Breast epithelium (tissue), 4 donors: Measurements from ENCODE around the gene FADS2. TPM values are rescaled to one million over a fixed set of nuclear protein-coding genes. Genes with fewer than 3 reads are reported as not detected.

Experiments
- DNase-seq, 2 donors: peaks; one replicate each; pipeline ENCODE4 v3.0.0-alpha.2; 2019; ENCODE audit warnings: low spot score in 2 of 2
- H3K27ac ChIP-seq, 2 donors: fragments of 200-600 bp; sonication (generic) in 1 of 2; one replicate each; pipeline ENCODE4 v1.5.1; 2016 to 2019; ENCODE audit warnings: mild to moderate bottlenecking in 1 of 2
- H3K27me3 ChIP-seq, 2 donors: fragments of 200-600 bp; sonication (generic) in 1 of 2; one replicate each; pipeline versions ENCODE4 v1.5.1 to v1.6.0; 2017 to 2019; ENCODE audit warnings: control low read depth in 1 of 2, mild to moderate bottlenecking in 1 of 2
- H3K36me3 ChIP-seq: fragments of 200-600 bp; one replicate; pipeline ENCODE4 v1.5.1; 2019
- H3K4me1 ChIP-seq, 2 donors: fragments of 200-600 bp; sonication (generic); one replicate each; pipeline ENCODE4 v1.5.1; 2016 to 2019; ENCODE audit warnings: control low read depth in 1 of 2
- H3K4me3 ChIP-seq, 3 donors: fragments of 200-600 bp; sonication (generic); 1 replicate in 2 of 3; 2 replicates in 1 of 3; pipeline ENCODE4 v1.5.1; 2016 to 2019; ENCODE audit warnings: mild to moderate bottlenecking in 3 of 3, moderate library complexity in 2 of 3
- H3K9me3 ChIP-seq, 2 donors: fragments of 200-600 bp; sonication (generic) in 1 of 2; one replicate each; pipeline ENCODE4 v1.5.1; 2016 to 2019; ENCODE audit warnings: control low read depth in 1 of 2
- POLR2A ChIP-seq: fragments of 450-650 bp; IDR thresholded peaks from one replicate; pipeline ENCODE4 v1.6.1; 2016; ENCODE audit warnings: antibody characterized with exemption, mild to moderate bottlenecking, moderate library complexity
- POLR2AphosphoS5 ChIP-seq, 3 donors: sonication (generic); formaldehyde crosslinking; IDR thresholded peaks; one replicate each; pipeline ENCODE4 v1.6.1; 2017; ENCODE audit warnings: antibody characterized with exemption in 3 of 3
- intact Hi-C: fragments of 100-400 bp; cut with DNase I; formaldehyde crosslinking; loops from one replicate; pipeline ENCODE4 v1.15.1; 2023; ENCODE audit warnings: low total_unique reads
- total RNA-seq, 3 donors: library from RNA; depleted of rRNA; stranded (reverse); fragments of >200 nt; gene quantifications; one replicate each; pipeline ENCODE4 v1.1.0, GENCODE V29; 2016
- TF ChIP-seq, protein P1 (sequence below), 3 donors: fragments of 450-650 bp; IDR thresholded peaks; one replicate each; pipeline ENCODE4 v1.5.1; 2016 to 2017; ENCODE audit warnings: antibody characterized with exemption in 3 of 3, mild to moderate bottlenecking in 3 of 3, moderate library complexity in 3 of 3

FADS2 gene
- total RNA-seq, 3 donors from 2014 or later: 5.6 to 35.8 (median 7.5) TPM

DNA sequence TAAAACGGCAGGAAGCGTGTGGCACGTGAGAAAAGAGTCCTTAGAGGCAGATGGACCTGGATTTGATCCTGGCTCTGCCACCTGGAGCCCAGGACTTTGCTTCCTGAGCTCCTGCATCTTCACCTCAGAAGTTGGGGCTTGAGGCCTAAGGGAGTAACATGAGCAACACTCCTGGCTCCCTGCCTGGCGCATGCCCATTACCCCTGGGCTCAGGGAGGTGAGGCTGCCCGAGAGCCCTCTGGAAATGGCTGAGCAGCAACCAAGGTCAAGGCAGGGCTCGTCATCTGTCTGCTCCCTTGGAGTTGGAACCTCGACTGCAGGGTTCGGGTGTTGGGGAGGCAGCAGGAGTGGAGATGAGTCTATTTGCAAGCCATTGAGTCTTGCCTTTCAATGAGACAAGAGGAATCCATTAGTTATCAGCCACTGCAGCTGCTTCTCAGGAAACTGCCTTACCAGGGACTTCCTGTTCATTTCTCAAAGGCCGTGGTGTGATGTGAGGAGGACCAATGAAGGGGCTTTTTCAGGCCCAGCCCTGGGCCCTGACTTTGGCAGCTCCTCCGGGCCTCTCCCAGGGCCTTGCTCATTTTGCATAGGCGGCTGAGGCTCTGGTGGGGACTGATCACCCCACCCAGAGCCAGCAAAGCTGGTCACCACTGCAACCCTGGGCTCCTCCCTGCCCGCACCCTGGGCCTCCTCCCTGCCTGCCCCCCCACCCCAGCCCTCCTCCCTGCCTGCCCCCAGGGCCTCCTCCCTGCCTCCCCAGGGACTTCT lies 6.4 kb downstream of the FADS2 start:
- TF ChIP-seq POLR2AphosphoS5 (IDR thresholded peaks at IDR 0.05): no peak
- TF ChIP-seq, protein P1, sequence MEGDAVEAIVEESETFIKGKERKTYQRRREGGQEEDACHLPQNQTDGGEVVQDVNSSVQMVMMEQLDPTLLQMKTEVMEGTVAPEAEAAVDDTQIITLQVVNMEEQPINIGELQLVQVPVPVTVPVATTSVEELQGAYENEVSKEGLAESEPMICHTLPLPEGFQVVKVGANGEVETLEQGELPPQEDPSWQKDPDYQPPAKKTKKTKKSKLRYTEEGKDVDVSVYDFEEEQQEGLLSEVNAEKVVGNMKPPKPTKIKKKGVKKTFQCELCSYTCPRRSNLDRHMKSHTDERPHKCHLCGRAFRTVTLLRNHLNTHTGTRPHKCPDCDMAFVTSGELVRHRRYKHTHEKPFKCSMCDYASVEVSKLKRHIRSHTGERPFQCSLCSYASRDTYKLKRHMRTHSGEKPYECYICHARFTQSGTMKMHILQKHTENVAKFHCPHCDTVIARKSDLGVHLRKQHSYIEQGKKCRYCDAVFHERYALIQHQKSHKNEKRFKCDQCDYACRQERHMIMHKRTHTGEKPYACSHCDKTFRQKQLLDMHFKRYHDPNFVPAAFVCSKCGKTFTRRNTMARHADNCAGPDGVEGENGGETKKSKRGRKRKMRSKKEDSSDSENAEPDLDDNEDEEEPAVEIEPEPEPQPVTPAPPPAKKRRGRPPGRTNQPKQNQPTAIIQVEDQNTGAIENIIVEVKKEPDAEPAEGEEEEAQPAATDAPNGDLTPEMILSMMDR (IDR thresholded peaks at IDR 0.05): no peak
- no peak for TF ChIP-seq POLR2A
- Histone ChIP-seq H3K9me3 (no peaks in the 10 kb centered on the region), H3K27ac (peak overlapping the region in 1 of 2 donors; percentile 52), H3K27me3 (no peaks in the 10 kb centered on the region), H3K4me3 (no peak overlapping the region), H3K4me1 (no peaks in the 10 kb centered on the region), H3K36me3 (no peaks in the 10 kb centered on the region)
- intact Hi-C loops: no loop called here
- DNase-seq: no peak

DNA sequence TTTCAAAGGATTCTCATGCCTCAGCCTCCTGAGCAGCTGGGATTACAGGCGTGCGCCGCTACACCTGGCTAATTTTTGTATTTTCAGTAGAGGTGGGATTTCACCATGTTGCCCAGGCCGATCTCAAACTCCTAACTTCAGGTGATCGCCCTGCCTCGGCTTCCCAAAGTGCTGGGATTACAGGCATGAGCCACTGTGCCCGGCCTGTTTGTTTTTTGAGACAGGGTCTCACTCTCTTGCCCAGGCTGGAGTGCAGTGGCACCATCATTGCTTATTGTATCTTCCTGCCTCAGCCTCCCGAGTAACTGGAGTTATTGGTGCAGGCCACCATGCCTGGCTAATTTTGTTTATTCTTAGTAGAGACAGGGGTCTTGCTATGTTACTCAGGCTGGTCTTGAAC lies 8.1 kb downstream of the FADS2 start:
- intact Hi-C loops: no loop called here
- no peaks in the 10 kb centered on the region for H3K36me3 ChIP-seq
- no peak overlapping the region for H3K4me3 ChIP-seq
- H3K4me1 ChIP-seq: no peaks in the 10 kb centered on the region
- H3K9me3 ChIP-seq: no peaks in the 10 kb centered on the region
- TF ChIP-seq, protein P1 (IDR thresholded peaks at IDR 0.05): no peak
- TF ChIP-seq POLR2AphosphoS5 (IDR thresholded peaks at IDR 0.05) (no peak), POLR2A (no peak)
- no peaks in the 10 kb centered on the region for H3K27me3 ChIP-seq
- H3K27ac ChIP-seq: no peak overlapping the region
- DNase-seq: no peak

DNA sequence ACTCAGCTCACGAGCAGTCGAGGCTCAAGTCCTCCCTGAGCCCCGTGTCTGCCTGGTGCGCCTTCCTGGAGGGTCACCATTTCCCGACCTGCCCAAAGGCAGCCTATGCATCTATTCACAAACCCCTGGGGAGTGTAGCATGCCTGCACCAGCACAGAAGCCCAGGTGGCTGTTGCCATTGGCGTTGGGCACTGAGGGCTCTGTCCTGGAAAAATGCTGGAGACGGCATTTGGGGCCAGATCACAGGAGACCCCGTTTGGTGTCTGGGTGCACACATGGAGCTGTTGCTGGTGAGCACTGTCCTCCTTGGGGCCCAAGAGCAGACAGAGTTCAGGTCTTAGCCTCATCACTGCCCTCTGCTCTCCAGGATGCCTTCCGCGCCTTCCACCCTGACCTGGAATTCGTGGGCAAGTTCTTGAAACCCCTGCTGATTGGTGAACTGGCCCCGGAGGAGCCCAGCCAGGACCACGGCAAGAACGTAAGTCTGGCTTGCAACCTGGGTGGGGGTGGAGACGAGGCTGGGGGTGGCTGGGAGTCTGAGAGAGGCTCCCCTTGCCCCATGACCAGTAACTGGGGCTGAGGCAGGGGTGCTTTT lies 9.4 kb downstream of the FADS2 start:
- TF ChIP-seq, protein P1 (IDR thresholded peaks at IDR 0.05): no peak
- TF ChIP-seq POLR2A (no peak), POLR2AphosphoS5 (IDR thresholded peaks at IDR 0.05) (no peak)
- Histone ChIP-seq H3K27me3 (no peaks in the 10 kb centered on the region), H3K4me1 (no peaks in the 10 kb centered on the region), H3K4me3 (no peak overlapping the region), H3K9me3 (no peaks in the 10 kb centered on the region), H3K36me3 (no peaks in the 10 kb centered on the region), H3K27ac (no peak overlapping the region)
- DNase-seq: no peak
- intact Hi-C loops: loop anchor here (1.0 kb wide), 1 partner anchor 32 kb away; no protein-coding TSS in a partner anchor

DNA sequence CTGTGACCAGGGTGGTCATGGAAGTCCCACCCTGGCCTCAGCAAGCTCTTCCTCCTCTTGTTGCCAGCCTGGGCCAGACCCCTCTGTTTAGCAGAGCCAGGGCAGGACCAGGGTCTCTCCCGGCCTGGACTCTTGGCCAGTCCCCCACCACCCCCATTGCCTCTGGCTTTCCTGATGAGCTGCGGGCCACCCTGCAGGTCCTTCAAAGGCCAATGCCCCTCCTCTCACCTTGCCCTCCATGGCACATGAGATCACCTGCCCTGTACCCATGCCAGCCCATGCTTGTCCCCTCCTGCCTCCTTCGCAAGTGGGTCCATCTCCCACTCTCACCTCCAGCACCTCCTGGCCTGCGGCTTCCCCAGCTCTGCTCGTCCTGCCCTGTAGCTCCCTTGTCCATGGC lies 10.4 kb downstream of the FADS2 start:
- Histone ChIP-seq H3K27ac (no peak overlapping the region), H3K9me3 (no peaks in the 10 kb centered on the region), H3K36me3 (no peaks in the 10 kb centered on the region), H3K4me3 (no peak overlapping the region), H3K4me1 (no peaks in the 10 kb centered on the region), H3K27me3 (no peaks in the 10 kb centered on the region)
- TF ChIP-seq, protein P1 (IDR thresholded peaks at IDR 0.05): no peak
- DNase-seq: no peak
- intact Hi-C loops: loop anchor here (1.0 kb wide), 1 partner anchor 31 kb away; no protein-coding TSS in a partner anchor

DNA sequence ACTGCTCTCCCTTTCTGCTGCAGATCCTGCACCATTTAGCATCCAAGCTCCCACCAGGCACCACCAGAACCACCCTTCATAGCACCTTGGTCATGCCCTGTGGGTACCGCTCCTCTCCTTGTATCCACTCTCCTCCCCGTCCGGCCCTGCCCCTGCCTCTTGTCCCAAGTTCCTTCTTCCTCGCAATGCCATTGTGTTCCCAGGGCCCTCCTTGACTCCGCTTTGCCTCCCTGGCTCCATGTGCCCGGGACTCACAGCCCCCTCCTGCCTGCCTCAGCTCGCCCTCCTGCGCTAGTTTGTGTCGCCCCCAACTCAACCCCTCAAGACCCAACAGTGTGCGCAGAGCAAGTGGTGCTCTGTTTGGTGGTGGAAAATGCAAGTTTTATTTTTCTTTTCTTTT lies 10.8 kb downstream of the FADS2 start:
- Histone ChIP-seq H3K4me3 (no peak overlapping the region), H3K27ac (no peak overlapping the region), H3K4me1 (no peaks in the 10 kb centered on the region), H3K27me3 (no peaks in the 10 kb centered on the region), H3K36me3 (no peaks in the 10 kb centered on the region), H3K9me3 (no peaks in the 10 kb centered on the region)
- no peak for DNase-seq
- TF ChIP-seq POLR2AphosphoS5 (IDR thresholded peaks at IDR 0.05) (no peak), POLR2A (no peak)
- TF ChIP-seq, protein P1 (IDR thresholded peaks at IDR 0.05): no peak
- intact Hi-C loops: loop anchor here (1.0 kb wide), 1 partner anchor 30 kb away; no protein-coding TSS in a partner anchor
